ENCODE results near the gene B4GALT6. TPM values are rescaled to one million over a fixed set of nuclear protein-coding genes. Genes with fewer than 3 reads are reported as not detected.

The B4GALT6 gene
- total and polyA plus RNA-seq, 10 of the 15 experiments (the other 5 are each of a cell fraction or from before 2014, with no cell fraction given): 11.9 to 47.4 (median 18.0) TPM

DNA sequence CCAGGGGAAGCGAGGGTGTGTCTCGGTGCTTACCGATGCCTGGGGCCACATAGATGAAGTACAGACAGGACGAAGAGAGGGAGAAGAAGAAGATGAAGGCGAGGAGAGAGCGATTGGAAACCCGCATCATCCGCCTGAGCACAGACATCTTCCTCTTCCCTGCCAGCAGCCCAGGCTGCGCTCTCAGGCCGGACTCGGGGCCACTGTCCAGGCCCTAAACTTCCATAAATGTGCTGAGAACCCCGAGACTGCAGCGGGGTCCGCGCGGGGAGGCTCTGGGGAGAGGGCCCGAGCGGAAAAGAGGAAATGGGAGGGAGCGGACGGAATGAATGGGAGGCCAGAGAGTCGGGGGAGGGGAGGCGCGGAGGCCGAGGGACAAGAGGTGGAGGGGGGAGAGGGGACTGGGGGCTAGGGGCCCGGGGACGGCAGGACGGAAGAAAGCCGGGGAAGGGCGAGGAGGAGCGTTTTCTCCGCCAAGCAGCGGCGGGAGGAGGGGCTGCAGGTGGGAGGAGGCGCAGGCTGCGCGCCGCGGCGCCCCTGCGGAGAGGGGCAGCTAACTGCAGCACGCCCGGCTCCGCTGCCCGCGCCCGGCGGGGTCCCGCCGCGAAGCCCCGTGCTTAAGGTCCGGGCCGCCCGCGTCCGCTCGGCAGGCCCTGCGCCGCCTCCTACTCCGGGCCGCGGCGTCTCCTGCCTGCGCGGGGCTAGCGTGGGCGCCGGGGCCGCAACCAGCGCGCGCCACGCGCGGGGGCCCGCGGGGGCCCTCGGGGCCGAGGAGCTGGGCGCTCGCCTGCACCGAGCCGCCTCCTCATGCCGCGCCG, at the start of gene B4GALT6 (continued):
- TF ChIP-seq POU2F2 (IDR thresholded peaks at IDR 0.05; ENCODE audit: borderline replicate concordance, low read depth, low read length): no peak; the same call in 2 of the 3 replicates
- peak; percentile 54; the same call in 1 of the 2 replicates for TF ChIP-seq NBN (IDR thresholded peaks at IDR 0.05)
- TF ChIP-seq, protein P1, sequence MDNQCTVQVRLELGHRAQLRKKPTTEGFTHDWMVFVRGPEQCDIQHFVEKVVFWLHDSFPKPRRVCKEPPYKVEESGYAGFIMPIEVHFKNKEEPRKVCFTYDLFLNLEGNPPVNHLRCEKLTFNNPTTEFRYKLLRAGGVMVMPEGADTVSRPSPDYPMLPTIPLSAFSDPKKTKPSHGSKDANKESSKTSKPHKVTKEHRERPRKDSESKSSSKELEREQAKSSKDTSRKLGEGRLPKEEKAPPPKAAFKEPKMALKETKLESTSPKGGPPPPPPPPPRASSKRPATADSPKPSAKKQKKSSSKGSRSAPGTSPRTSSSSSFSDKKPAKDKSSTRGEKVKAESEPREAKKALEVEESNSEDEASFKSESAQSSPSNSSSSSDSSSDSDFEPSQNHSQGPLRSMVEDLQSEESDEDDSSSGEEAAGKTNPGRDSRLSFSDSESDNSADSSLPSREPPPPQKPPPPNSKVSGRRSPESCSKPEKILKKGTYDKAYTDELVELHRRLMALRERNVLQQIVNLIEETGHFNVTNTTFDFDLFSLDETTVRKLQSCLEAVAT (IDR thresholded peaks at IDR 0.05): peak; percentile 56; the same call in 1 of the 2 replicates
- no peak for TF ChIP-seq NFYA (IDR thresholded peaks at IDR 0.05; ENCODE audit: borderline replicate concordance, low read depth, low read length)
- TF ChIP-seq JUNB (IDR thresholded peaks at IDR 0.05): no peak
- no peak for TF ChIP-seq TBL1XR1 (IDR thresholded peaks at IDR 0.05; ENCODE audit: low read depth, low read length)
- TF ChIP-seq TARDBP (IDR thresholded peaks at IDR 0.05; ENCODE audit: borderline replicate concordance): no peak
- TF ChIP-seq, protein P2, sequence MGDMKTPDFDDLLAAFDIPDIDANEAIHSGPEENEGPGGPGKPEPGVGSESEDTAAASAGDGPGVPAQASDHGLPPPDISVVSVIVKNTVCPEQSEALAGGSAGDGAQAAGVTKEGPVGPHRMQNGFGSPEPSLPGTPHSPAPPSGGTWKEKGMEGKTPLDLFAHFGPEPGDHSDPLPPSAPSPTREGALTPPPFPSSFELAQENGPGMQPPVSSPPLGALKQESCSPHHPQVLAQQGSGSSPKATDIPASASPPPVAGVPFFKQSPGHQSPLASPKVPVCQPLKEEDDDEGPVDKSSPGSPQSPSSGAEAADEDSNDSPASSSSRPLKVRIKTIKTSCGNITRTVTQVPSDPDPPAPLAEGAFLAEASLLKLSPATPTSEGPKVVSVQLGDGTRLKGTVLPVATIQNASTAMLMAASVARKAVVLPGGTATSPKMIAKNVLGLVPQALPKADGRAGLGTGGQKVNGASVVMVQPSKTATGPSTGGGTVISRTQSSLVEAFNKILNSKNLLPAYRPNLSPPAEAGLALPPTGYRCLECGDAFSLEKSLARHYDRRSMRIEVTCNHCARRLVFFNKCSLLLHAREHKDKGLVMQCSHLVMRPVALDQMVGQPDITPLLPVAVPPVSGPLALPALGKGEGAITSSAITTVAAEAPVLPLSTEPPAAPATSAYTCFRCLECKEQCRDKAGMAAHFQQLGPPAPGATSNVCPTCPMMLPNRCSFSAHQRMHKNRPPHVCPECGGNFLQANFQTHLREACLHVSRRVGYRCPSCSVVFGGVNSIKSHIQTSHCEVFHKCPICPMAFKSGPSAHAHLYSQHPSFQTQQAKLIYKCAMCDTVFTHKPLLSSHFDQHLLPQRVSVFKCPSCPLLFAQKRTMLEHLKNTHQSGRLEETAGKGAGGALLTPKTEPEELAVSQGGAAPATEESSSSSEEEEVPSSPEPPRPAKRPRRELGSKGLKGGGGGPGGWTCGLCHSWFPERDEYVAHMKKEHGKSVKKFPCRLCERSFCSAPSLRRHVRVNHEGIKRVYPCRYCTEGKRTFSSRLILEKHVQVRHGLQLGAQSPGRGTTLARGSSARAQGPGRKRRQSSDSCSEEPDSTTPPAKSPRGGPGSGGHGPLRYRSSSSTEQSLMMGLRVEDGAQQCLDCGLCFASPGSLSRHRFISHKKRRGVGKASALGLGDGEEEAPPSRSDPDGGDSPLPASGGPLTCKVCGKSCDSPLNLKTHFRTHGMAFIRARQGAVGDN (IDR thresholded peaks at IDR 0.05): no peak
- no peak for TF ChIP-seq SUPT20H (IDR thresholded peaks at IDR 0.05; ENCODE audit: borderline replicate concordance, control insufficient read depth, low read depth, low read length)
- TF ChIP-seq MXI1 (IDR thresholded peaks at IDR 0.05; ENCODE audit: low read depth, low read length): no peak
- no peak for TF ChIP-seq PAX5 (IDR thresholded peaks at IDR 0.05; ENCODE audit: borderline replicate concordance, low read depth, low read length)
